GM18520 (cell line): ENCODE data around the gene P2RY4.
"Not testable (repeated sequence)": the region's sequence is repeated elsewhere in the genome, so short reads cannot be mapped to it uniquely, and the experiment has no call there.

Source experiments
- ATAC-seq: cut with Tn5 transposase; IDR thresholded peaks from one replicate; pipeline ENCODE4 v1.9.1; 2021; ENCODE audit not compliant: unreplicated experiment

P2RY4 gene

GRCh38 chrX:70244881-70245280 lies 15.1 kb downstream of the P2RY4 start:
- no peak for ATAC-seq

- ATAC-seq: not testable (repeated sequence)
Observed at GRCh38 chrX:70243601-70244000, 16.4 kb downstream of the P2RY4 start.

GRCh38 chrX:70241501-70241900 lies 18.5 kb downstream of the P2RY4 start:
- no peak for ATAC-seq

DNA sequence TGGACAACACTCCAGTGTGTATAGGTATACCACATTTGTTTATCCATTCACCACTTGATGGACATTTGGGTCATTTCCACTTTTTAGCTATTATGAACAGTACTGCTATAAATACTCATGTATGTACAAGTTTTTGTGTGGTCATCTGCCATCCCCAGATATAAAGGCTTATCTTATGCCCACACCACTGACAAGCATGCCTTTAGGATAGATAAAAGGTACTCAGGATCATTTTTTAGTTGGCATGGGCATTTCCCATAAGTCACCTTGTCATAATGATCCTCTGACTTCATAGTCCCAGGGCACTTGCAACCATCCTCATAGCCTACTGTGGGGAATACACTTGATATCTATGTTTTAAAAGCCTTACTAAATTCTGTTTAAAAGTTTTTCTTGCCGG lies 19.3 kb downstream of the P2RY4 start:
- no peak for ATAC-seq

GRCh38 chrX:70234355-70234754 lies 25.6 kb downstream of the P2RY4 start, which contains the start of gene AWAT1:
Gene AWAT1, plus strand, starts transcription at chrX:70234655. Its CDS starts 41 bp downstream, at chrX:70234696.
- ATAC-seq: no peak

GRCh38 chrX:70231666-70232065 lies 28.3 kb downstream of the P2RY4 start:
- ATAC-seq: no peak

GRCh38 chrX:70226687-70227086 lies 33.3 kb downstream of the P2RY4 start:
- ATAC-seq: no peak

DNA sequence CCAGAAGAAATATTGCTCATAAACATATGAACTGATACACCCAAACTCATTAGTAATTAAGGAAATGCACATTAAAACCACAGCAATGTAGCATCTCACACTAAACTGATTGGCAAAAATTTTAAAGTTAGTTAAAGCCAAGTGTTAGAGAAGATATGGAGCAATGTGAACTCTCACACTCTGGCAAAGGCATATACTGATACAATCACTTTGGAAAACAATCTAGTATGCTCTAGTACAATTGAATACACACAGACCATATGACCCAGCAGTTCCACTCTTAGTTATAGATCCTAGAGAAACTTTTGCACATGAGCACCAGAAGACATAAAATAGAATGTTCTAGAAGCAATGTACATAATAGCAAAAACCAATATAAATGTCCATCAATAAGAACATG lies 34.0 kb downstream of the P2RY4 start:
- no peak for ATAC-seq

DNA sequence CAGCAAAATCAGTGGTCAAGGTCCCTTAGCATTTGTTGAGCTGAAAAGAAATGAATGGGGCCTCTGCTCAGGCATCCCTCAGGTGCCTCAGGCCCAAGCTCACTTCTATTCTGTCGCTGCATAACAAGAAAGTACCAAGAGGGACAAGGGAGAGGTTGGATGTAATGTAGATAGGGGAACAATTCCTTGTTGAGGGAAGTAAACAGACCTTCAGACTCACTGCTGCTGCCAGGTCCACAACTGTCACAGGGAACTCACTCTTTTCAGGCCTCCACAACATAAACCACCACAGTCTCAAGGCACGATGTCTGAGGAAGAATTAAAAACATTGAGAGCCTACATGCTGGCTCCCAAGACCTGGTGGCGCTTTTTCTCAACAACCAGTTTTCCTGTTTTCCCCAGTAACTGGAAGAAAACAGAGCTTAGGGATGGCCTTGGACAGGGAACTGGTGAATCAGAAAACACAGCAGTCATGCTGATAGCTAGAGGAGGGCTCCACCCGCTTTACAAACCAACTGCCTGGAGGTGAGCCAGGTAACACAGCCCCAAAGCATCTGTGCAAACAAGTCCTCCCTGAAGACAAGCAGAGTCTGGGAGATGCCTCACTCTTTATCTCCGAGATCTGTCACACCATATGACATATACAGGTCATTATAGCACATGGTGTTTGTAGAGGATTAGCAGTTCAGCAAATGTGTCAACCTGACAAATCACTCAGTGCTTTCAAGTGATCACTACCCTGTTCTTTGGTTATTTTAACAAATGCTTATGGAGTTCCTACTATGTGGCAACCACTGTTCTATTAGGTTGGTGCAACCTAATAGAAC lies 39.9 kb downstream of the P2RY4 start:
- no peak for ATAC-seq

GRCh38 chrX:70209570-70209969 lies 50.4 kb downstream of the P2RY4 start:
- not testable (repeated sequence) for ATAC-seq

DNA sequence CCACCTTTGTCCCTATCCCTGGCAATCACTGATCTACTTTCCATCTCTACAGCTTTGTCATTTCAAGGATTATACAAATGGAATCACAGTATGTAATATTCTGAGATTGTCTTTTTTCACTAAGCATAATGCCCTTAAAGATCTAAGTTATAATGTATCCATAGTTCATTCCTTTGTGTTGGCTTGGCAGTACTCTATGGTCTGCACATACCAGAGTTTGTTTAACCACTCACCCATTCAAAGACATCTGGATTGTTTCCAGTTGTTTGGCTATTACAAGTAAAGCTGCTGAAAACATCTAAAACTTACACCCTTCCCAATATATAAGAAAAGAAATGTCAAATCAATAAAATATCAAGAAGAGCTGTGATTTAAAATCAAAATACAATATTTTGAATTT lies 51.5 kb downstream of the P2RY4 start:
- ATAC-seq: no peak
